NCI-H128 (cell line): ENCODE results near the gene KCNA2.

ENCODE experiments used
- DNase-seq: peaks from one replicate; lab custom pipeline; 2025; ENCODE audit not compliant: unreplicated experiment; lab: John Stamatoyannopoulos, UW

KCNA2 gene

DNA sequence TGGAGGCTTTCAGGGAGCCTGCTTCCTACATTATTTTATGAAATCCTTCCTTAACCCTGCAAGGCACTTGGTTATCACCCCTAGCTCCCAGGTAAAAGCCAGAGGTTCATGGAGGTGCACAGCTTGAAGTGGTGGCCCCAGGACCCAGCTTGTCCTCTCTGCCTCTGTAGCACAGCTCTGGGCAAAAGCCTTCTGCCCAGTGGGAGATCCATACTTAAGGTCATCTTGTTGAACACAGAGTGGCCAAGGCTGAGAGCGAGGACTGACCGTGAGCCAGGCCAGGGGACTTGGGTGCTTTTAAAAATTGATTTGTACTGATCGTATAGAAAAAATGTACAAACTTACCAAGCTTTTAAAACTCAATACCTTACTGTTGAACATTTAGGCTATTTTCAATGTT, 33.4 kb downstream of the KCNA2 start:
- DNase-seq = no peak

DNA sequence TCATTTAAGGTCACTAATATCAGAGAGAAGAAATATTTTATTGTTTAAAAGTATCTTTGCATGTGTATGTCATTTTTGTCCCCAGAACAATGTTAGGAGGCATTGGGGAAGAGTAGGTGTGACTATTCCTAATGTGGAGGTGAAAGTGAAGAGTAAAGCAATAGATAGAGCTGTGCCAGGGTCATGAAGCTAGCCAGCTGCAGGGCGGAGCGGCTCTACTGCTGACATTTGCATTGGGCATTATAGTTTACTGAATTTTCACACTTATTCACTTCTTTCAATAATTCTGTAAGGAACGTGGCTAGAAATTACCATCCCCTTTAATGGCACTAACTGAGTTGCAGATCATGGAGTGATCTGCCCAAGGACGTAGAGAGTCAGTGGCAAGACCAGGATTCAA, 35.3 kb downstream of the KCNA2 start:
- no peak for DNase-seq

DNA sequence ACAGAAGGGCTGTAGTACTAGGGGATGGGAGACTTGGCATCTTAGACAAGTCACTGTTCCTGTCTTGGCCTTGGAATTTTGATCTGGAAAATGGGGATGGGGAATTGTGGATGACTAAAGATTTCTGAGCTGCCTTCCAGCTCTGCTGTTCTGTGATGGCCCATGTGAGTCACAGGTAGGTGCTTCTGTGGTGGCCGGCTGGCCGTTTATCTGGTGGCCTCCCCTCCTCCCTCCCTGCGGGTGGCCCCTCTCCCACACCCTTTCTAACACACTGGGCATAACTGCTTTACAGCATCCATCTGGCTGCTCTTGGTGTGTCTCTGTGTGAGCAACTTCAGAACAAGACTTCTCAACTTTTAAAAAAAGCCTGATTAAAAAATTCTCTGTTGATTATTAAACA, 35.9 kb downstream of the KCNA2 start:
- DNase-seq = no peak

DNA sequence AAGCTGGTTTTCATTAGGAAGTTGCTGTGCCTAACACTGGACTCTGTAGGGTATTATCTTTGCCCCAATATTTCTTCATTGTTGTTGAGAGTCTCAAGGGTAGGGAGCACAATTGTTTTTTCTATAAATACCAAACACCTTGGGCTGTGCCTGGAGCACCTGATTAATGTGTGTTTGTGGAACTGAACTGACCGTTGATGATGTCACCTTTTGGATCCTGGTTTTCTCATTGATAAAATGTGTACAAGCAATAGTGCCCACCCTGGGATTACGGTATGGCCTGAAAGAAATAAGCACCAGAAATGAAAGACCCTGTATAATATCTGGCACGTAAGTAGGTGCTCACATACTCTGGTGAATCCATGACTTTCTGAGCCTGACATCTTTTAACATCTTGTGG, 39.3 kb downstream of the KCNA2 start:
- DNase-seq = no peak

DNA sequence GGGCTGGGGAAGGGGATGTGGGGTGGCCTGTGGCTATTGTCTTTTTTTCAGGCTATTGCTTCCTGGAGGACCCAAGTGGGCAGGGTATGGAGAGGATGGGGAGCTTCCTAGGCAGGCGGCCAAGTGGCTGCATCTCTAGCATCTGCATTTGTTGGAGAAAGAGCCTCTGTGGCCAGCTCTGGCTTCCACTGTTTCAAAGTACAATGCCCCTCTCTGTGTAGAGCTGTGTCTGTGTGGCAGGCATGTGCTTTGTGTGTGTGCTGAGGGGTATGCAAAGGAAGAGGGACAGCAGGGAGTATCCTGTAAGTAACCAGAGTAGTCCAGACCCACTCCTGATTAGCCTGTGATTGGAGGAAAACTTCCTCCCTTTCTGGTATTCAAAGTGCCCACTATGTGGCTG, 40.6 kb downstream of the KCNA2 start:
- no peak for DNase-seq

DNA sequence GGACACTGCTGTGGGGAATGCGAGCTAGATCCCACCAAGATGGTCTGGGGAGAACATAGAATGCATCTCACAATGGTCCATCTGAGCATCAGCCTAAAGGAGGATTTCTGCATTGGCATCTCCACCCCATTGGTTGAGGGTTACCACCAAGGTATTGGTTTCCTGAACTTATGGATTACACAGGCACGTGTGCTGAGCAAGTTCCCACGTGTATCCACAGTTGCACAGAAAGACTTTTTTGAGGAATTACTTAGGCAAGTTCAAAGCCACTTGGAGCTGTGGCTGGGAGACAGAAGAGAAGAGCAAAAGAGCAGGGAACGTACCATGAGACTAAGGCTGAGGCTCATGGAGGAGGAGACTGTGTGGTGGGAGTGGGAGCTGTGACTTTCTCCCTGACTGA, 43.1 kb downstream of the KCNA2 start:
- DNase-seq = no peak

DNA sequence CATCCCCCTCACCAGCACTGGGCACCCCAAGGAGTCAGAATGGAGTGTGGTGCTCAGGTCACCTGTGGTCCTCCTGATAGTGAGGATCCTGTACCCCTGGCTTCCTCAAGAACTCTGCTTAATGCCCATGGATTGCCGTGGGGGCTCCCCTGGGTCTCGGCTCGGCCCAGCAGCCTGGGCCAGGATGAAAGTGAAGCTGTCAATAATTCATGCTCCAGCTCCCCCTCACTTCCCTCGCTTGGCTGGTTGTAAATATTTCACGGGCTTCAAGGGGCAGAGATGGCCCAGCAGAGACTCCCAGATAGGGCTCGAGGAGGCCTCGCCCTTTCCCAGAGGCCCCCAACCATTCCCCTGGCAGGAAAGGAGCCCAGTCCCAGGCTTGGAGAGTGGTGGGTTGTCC, 44.6 kb downstream of the KCNA2 start:
- DNase-seq = no peak

DNA sequence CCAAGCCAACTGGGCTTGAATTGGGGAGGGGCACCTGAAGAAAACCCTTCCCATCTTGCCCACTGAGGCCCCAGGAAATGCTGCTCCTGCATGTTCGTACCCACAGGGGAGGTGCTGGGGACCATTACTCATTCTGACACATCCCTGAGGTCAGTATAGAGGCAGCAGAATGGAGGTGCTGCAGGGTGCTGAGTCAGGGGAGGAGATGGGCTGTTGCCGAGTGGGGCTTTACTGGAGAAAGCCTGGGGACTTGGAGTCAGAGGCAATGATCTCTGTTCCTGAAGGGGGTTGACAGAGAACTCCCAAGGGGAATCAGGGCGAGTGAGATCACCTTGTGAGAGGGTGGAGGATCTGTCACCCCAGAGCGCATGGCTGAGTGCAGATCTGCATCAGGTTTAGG, 47.0 kb downstream of the KCNA2 start:
- DNase-seq = no peak

DNA sequence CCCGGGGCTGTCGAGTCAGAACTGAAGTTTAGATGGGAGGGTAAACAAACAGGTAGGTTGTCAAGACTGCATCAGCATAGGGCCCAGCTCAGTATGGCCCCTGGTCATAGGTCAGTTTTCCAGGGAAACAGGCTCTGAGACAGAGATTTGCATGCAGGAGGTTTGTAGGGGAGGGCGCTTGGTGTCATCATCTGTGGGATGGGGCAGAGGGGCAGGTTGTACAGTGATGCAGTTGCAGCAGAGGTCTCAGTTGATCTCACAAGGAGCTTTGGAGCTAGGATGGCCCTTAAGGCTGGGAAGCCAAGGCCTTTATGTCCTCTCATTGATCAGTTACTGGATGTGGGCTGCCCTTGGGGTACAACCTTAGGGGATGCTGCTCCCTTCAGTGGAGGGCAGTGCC, 48.7 kb downstream of the KCNA2 start:
- DNase-seq = no peak

DNA sequence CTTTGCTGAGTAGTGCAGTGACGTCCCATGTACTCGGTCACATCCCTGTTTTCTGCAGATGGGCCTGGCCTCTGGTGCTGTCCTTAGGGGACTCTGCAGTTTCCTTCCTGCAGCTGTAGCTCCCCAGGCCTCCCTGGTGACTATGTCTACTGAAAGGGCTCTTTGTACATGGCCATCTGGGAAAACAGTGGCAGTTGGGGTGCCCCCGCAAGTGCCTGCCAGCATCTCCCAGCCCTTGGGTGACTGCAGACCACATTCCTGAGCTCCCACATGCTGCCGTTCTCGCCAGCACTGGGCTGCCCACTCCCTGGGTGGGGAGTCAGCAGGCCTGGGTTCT, 49.7 kb downstream of the KCNA2 start:
- no peak for DNase-seq

DNA sequence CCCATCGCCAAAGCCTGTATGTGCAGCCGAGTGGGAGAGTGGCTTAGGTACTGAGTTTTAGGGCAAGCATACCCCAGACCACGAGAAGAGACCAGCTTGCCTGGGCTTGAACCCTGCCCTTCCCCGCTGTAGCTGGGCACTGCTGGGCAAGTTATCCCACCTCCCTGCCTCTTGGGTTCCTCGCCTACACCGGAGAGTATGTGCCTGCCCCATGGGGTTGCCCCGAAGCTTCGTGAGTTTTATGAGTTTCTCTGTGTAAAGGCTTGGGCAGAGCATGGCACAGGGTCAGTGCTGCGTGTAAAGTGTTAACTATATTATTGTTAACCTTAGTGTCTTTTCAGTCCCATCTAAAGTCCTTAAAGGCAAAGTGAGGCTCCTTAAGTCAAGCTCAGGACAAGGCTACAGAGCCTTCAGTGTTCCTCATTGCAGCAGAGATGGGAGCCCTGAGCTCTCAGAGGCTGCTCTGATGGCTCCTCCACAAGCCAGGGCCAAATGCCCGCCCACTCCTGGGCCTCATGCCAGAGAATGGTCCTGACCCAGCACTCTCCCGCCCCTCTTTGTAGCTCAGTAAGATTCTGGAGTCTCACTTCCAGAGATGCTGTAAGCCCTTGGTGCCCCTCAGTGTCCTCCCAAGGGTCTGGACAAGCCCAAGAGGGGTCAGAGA, 50.2 kb downstream of the KCNA2 start:
- no peak for DNase-seq

DNA sequence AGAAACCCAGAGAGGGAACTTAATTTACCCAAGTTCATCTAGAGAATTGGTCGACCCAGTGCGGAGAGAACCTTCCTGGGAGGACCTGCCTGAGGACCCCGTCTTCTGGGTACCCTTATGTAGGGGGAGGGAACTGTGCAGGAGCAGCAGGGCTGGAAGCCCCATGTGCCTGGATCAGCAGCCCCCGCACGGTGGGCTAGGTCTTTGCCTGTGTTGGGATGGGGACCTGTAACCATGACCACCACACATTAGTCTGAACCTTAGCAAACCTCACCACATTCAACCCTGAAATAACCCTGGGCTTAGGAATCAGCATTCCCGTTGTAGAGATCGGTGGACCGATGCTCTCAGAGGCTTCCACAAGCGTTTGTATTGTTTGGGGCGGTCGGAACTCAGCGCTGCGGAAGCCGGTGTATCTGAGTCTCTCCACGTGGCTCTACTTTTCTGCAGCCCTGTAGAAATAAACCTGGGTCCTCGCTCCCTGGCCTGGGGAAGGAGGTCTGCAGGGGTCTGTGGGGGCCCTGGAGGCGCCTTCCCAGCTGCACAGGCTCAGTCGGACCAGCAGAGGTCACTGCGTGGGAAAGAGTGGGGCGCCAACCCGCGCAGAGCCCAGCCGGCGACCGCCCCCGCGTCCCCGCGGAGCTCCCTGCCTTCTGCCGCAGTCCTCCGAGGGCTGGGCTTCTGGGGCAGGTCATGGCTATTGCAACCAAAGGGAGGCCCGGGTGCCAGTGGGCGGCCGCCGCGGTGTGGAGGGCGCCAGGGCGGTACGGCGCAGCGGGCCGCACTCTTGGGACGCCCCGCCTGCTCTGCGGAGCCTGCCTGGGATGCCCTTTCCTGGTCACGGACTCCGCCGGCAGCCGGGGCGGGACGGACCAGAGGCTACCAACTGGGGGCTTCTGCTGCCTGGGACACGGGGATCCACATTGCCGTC, 51.0 kb downstream of the KCNA2 start:
- DNase-seq = no peak

DNA sequence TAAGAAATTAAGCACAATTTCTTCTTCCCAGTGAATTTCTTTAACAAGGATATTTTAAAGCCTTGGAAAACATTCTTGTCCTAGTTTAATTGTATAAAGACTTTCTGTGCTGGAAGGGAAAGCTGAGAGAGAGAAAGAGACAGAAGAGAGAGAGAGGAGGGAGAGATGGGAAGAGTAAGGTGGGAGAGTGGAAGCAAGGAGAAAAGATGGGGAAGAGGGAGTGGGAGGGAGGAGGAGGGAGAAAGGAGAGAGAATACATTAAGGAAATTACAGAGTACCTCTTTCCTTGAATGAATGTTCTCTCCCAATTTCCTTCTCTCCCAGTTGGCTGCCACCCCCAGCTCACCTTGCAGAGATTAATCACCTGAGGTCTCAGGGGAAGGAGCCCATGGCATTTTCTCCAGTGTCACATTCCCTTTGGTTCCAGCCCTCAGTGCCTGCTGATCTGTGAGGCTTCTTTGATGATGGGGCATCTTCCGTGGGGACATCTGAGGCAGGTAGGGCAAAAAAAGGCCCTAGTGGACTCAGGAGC, 54.8 kb downstream of the KCNA2 start:
- no peak for DNase-seq

DNA sequence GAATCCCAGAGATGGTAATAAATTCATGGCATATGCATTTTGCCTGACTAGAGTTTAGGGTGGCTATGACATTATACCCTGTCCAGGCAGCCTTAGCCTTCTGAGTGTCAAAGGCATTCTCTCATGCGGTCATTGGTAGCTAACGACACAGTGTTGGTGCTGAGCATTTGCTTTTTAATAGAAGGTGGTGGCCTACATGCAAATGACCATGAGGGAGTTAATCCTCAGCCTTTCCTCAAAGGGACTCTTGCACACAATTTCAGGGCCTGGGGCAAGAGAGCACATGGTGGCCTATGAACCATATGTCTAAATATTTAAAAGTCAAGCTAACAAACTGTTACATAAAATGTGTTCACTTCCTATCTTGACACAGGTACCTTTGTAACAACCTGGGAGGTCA, 56.3 kb downstream of the KCNA2 start:
- no peak for DNase-seq

DNA sequence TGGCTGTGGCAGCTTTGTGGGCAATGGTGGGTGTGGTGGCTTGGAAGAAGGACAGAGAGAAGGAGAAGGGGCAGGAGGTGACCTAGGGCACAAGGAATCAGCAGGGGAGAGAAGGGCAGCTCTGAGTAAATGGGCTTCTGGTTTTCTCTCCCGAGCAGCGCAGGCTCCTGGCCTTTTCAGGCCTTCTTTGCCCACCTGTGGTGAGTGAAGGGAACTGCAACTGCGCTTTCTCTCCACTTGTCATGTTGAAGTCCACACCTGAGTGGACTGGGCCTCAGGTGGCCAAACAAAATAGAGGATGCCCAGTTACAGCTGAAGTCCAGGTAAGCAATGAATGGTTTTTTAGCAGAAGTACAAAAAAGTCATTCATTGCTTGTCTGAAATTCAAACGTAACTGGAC, 57.8 kb downstream of the KCNA2 start:
- no peak for DNase-seq

DNA sequence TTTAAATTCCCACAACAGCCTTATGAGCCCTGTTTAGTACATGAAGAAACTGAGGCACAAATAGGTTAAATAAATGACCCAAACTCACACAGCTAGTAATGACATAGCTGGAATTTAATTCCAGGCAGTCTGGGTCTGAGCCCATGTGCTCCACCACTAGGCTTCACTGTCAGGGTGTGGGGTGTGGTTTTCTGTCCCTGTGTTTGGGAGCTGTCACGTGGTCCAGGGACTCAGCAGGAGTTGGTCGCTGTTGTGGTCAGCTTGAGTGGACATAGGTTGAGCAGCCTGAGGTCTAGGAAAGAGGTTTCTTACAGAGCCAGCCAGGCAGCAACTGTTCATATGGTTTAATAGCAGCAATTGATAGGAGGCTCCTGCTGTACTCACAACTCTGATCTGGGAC, 59.1 kb downstream of the KCNA2 start:
- no peak for DNase-seq

DNA sequence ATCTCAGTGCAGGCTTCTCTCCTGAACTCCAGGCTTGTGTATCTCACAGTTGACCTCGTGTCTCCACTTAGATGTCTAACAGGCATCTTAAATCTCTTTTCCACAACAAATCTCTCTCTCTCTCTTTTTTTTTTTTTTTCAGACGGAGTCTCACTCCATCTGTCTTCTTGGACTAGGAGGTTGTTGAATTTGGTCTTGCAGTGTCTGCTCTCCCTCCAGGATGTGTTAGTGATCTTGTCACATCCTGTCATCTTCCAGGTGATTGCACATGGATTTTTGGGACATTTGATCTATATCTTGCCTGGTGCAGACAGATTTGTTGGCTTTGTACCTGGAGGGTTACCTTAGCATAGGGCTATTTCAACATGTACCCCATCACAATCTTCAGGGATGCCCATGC, 60.7 kb downstream of the KCNA2 start:
- DNase-seq = no peak

DNA sequence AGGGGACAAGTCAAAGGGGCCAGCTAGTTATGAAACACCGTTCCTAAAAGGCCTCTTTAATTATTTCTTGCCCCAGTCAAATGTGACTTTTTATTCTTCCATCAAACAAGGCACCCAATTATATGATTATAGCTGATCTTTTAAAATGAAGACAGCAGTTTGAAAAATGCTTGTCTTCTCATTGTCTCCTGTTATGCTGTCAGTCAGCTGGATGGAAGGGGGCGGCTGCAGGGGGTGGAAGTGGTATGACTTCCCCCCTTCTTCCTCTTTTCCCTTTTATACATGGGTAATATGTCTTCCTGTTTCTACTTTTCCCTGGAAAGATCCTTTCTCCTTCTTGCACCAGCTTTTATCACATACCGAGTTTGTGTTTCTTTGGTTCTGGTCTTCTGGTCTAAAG, 61.4 kb downstream of the KCNA2 start:
- no peak for DNase-seq
